Duodenal mucosa (tissue), 2 donors: ENCODE data around the gene RAB31.
"Not testable (repeated sequence)": the region's sequence is repeated elsewhere in the genome, so short reads cannot be mapped to it uniquely, and the experiment has no call there.

Experiments used
- H3K27ac ChIP-seq: one replicate; pipeline ENCODE4 v1.7.0; 2013; ENCODE audit warnings: low read depth, low read length
- H3K27me3 ChIP-seq, 2 donors: one replicate each; pipeline ENCODE4 v1.7.0; 2013; ENCODE audit warnings: low read length in 2 of 2, control low read depth in 1 of 2; ENCODE audit not compliant: insufficient read depth in 2 of 2, control insufficient read depth in 1 of 2
- H3K36me3 ChIP-seq, 2 donors: one replicate each; pipeline ENCODE4 v1.7.0; 2013; ENCODE audit warnings: low read length in 2 of 2, control low read depth in 1 of 2; ENCODE audit not compliant: insufficient read depth in 2 of 2, control insufficient read depth in 1 of 2
- H3K4me1 ChIP-seq, 2 donors: one replicate each; pipeline ENCODE4 v1.7.0; 2013; ENCODE audit warnings: low read length in 2 of 2, control low read depth in 1 of 2; ENCODE audit not compliant: insufficient read depth in 2 of 2, control insufficient read depth in 1 of 2
- H3K4me3 ChIP-seq, 2 donors: one replicate each; pipeline ENCODE4 v1.7.0; 2013; ENCODE audit warnings: low read length in 2 of 2, low read depth in 1 of 2
- H3K9ac ChIP-seq, 2 donors: one replicate each; pipeline ENCODE4 v1.7.0; 2013; ENCODE audit warnings: low read length in 2 of 2, low read depth in 1 of 2
- H3K9me3 ChIP-seq, 2 donors: one replicate each; pipeline ENCODE4 v1.7.0; 2013; ENCODE audit warnings: low read length in 2 of 2, control low read depth in 1 of 2; ENCODE audit not compliant: control insufficient read depth in 1 of 2

Gene RAB31

DNA sequence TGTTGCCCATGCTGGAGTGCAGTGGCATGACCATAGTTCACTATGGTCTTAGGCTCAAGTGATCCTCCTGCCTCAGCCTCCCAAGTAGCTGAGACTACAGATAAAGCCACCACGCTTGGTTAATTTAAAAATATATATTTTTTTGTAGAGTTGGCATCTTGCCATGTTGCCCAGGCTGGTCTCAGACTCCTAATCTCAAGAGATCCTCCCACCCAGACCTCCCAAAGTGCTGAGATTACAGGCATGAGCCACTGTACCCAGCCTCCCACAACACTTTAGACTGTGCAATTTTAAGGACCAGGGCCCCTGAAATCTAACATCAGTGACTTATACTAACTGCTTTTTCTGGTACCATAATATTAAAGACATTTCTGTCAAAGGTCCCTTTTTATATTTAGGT, 182.9 kb downstream of the RAB31 start:
- H3K9ac ChIP-seq = no peak overlapping the region
- no peak overlapping the region for H3K27ac ChIP-seq
- H3K9me3 ChIP-seq = no peaks in the 10 kb centered on the region
- H3K4me1 ChIP-seq = no peaks in the 10 kb centered on the region
- H3K36me3 ChIP-seq = no peaks in the 10 kb centered on the region
- H3K4me3 ChIP-seq = no peak overlapping the region
- no peaks in the 10 kb centered on the region for H3K27me3 ChIP-seq

DNA sequence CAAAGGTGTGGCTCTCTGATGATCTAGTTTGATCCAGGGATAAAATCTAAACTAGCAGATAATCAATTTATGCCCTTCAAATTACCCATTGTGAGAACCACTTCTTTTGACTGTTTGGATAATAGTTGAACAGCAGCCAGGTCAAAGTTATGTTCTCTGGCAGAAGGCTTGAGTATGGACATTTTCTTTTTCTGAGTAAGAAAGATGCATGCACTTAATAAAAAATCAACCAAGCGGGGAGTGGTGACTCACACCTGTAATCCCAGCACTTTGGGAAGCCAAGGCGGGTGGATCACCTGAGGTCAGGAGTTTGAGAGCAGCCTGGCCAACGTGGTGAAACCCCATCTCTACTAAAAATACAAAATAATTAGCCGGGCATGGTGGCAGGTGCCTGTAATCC, 183.4 kb downstream of the RAB31 start:
- not testable (repeated sequence) for H3K36me3 ChIP-seq, H3K9ac ChIP-seq, H3K27ac ChIP-seq, H3K27me3 ChIP-seq, H3K9me3 ChIP-seq, H3K4me1 ChIP-seq, H3K4me3 ChIP-seq

GRCh38 chr18:9894454-9895068, 186.5 kb downstream of the RAB31 start:
- Histone ChIP-seq H3K4me1 (peaks cover 0 to 6% of the 10 kb centered on the region in 2 donors), H3K27me3 (no peaks in the 10 kb centered on the region), H3K9me3 (no peaks in the 10 kb centered on the region), H3K9ac (no peak overlapping the region), H3K27ac (no peak overlapping the region), H3K36me3 (no peaks in the 10 kb centered on the region), H3K4me3 (no peak overlapping the region)

- Histone ChIP-seq H3K27ac (no peak overlapping the region), H3K27me3 (no peaks in the 10 kb centered on the region), H3K9ac (no peak overlapping the region), H3K9me3 (no peaks in the 10 kb centered on the region), H3K36me3 (no peaks in the 10 kb centered on the region), H3K4me1 (peaks cover 0 to 6% of the 10 kb centered on the region in 2 donors), H3K4me3 (no peak overlapping the region)
These were observed 189.0 kb downstream of the RAB31 start for GRCh38 chr18:9897129-9897528.

DNA sequence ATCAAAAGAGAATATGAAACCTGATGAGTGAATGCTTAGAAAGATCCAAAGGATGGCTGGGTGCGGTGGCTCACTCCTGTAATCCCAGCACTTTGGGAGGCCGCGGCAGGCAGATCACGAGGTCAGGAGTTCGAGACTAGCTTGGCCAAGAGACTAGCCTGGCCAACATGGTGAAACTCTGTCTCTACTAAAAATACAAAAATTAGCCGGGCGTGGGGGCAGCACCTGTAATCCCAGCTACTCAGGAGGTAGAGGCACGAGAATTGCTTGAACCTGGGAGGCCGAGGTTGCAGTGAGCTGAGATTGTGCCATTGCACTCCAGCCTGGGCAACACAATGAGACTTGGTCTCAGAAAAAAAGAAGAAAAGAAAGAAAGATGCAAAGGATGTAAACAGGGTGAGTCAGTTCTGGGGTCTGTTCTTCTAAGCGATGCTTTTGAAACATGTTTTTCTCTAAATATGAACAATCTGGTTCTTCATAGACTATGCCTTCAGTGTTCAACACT, 189.7 kb downstream of the RAB31 start:
- not testable (repeated sequence) for H3K27ac ChIP-seq, H3K36me3 ChIP-seq, H3K4me3 ChIP-seq, H3K4me1 ChIP-seq, H3K27me3 ChIP-seq, H3K9me3 ChIP-seq, H3K9ac ChIP-seq

DNA sequence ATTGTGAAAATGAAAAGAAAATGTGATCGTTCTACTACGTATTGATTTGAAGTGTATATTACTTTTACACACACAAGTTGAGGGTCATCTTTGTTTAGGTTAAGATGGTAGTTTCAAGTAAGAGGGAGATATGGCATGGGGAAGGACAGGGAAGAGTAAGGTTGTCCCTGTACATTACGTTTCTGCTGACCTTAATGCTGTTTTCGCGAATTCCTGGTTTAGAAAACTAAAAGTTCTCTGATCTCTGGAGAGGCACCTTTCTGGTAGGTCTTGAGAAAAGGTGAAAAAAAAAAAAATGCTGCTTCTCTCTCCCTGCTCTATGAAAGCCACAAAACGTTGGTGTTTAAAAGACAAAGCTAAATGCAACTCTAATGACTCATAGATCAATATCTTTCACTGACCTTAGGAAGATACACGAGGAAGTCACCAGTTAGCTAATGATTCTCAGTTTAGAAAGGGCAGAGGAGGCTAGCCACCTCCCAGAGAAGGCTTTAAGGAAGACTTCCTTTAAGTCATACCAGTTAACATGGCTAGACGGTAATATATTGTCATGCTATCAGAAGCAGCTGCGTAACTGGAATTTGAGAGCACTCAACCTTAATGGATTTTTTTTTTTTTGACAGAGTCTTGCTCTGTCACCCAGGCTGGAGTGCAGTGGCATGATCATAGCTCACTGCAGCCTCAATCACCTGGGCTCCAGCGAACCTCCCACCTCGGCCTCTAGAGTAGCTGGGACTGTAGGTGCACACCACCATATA, 190.9 kb downstream of the RAB31 start:
- Histone ChIP-seq H3K9ac (no peak overlapping the region), H3K4me3 (no peak overlapping the region), H3K4me1 (peaks cover 0 to 6% of the 10 kb centered on the region in 2 donors), H3K27me3 (no peaks in the 10 kb centered on the region), H3K9me3 (no peaks in the 10 kb centered on the region), H3K27ac (no peak overlapping the region), H3K36me3 (no peaks in the 10 kb centered on the region)

DNA sequence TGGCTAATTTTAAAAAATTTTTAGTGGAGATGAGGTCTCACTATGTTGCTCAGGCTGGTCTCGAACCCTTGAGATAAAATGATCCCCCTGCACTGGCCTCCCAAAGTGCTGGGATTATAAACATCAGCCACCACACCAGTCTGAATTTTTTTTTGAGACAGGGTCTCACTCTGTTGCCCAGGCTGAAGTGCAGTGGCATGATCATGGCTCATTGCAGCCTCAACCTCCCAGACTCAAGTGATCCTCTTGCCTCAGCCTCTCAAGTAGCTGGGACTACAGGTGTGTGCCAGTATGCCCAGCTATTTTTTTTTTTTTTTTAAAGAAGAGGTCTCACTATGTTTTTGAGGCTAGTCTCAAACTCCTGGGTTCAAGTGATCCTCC, 191.4 kb downstream of the RAB31 start:
- not testable (repeated sequence) for H3K27ac ChIP-seq, H3K4me3 ChIP-seq, H3K27me3 ChIP-seq, H3K9ac ChIP-seq, H3K9me3 ChIP-seq, H3K36me3 ChIP-seq, H3K4me1 ChIP-seq

- H3K4me3 ChIP-seq = no peak overlapping the region
- peaks cover 0 to 6% of the 10 kb centered on the region in 2 donors for H3K4me1 ChIP-seq
- H3K27ac ChIP-seq = no peak overlapping the region
- H3K36me3 ChIP-seq = no peaks in the 10 kb centered on the region
- H3K27me3 ChIP-seq = peaks cover 0 to 2% of the 10 kb centered on the region in 2 donors
- no peaks in the 10 kb centered on the region for H3K9me3 ChIP-seq
- no peak overlapping the region for H3K9ac ChIP-seq
These were observed 192.6 kb downstream of the RAB31 start for GRCh38 chr18:9900699-9901098.

GRCh38 chr18:9901377-9901776, 193.3 kb downstream of the RAB31 start:
- no peak overlapping the region for H3K4me3 ChIP-seq
- H3K9ac ChIP-seq = no peak overlapping the region
- peaks cover 0 to 6% of the 10 kb centered on the region in 2 donors for H3K4me1 ChIP-seq
- H3K9me3 ChIP-seq = no peaks in the 10 kb centered on the region
- H3K27ac ChIP-seq = no peak overlapping the region
- no peaks in the 10 kb centered on the region for H3K36me3 ChIP-seq
- peaks cover 0 to 5% of the 10 kb centered on the region in 2 donors for H3K27me3 ChIP-seq

DNA sequence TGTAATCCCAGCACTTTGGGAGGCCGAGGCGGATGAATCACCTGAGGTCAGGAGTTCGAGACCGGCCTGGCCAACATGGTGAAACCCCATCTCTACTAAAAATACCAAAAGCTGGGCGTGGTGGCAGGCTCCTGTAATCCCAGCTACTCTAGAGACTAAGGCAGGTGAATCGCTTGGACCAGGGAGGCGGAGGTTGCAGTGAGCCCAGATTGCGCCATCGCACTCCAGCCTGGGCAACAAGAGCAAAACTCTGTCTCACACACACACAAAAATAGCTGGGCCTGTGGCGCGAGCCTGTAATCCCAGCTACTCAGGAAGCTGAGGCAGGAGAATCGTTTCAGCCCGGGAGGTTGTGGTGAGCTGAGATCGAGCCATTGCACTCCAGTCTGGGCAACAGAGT, 194.2 kb downstream of the RAB31 start:
- H3K27me3 ChIP-seq, H3K4me3 ChIP-seq, H3K36me3 ChIP-seq, H3K9ac ChIP-seq, H3K9me3 ChIP-seq, H3K4me1 ChIP-seq, H3K27ac ChIP-seq: not testable (repeated sequence)
